ENCODE data around the gene PROM2.
A peak's percentile ranks its signal among the peaks of the same experiment; 100 is the strongest.
"Not testable (repeated sequence)": the region's sequence is repeated elsewhere in the genome, so short reads cannot be mapped to it uniquely, and the experiment has no call there.

Gene PROM2

DNA sequence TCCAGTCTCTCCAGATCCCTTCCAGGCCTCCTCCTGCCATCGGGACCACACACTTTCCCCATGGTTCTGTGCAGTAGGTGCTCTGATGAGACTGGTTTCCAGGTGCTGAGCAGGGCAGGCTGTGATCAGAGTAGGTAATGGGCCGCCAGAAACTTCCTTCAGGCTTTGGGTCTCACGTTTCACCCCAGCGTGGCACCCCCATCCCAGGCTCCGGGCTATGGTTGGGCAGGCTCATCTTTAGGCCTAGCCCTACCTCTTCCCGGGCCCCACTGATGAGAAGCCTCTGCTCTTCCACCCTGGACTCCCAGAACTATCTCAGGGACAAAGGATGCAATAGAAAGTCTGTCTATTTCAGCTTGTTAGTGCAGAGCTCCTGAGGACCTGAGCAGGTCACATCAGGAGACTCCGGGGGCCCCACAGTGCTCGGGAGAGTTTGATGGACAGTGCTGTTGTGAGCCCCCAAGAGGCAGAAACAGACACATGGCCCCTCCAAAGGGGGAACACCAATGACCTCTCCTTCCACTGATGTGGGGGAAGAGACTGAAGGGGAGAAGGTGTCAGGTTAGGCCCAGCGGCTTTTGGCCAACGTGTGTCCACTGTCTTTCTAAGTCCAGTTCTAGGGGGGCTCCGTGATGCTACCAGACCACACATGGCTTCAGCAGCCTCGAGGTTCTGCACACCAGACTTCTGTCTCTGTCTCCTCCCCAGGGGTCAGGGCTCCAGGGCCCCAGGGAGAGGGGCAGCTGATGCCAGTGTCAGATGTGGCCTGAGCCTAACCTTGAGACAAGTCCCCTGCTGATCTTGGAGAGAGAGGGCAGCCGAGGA lies 5.8 kb upstream of the PROM2 start:
- no peak for DNase-seq (ENCODE audit: low spot score)

DNA sequence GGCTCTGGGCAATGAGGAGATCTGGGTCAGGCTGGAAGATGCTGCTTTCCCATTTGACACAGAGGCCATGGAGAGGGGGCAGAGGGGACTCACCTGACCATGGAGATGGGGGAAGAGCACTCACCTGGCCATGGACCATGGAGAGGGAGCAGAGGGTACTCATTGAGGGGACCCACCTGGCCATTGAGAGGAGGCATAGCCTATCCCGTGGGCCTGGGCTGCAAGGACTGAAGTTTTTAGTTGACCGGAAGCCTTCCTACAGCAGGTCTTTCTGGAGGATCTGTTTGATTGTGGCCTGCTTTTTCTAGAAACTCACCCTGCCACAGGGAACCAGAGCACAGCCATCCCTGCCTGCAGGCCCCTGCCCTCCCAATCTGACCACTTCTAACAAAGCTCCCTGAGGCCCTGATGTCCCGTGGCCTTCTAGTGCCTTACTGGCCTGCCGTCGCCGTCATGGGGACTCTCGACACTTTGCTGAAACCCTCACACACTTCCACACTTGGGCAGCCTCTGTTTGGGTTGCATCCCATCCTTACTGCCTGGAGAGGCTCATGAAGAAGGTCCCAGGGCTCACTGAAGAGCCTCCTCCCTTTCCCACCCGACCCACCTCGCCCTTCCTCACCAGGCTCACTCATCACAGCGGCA lies 5.1 kb upstream of the PROM2 start:
- no peak for DNase-seq (ENCODE audit: low spot score)

DNA sequence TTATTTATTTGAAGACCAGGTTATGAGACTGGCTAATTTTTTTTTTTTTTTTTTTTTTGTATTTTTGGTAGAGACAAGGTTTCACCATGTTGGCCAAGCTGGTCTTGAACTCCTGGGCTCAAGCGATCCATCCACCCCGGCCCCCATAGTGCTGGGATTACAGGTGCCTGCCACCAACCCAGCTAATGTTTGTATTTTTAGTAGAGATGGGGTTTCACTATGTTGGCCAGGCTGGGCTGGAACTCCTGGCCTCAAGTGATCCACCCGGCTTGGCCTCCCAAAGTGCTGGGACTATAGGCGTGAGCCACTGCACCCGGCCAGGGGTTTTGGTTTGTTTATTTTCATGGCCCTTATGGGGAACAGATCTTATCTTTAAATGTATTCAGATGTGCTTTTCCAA lies 4.5 kb upstream of the PROM2 start:
- not testable (repeated sequence) for DNase-seq (ENCODE audit: low spot score)

DNA sequence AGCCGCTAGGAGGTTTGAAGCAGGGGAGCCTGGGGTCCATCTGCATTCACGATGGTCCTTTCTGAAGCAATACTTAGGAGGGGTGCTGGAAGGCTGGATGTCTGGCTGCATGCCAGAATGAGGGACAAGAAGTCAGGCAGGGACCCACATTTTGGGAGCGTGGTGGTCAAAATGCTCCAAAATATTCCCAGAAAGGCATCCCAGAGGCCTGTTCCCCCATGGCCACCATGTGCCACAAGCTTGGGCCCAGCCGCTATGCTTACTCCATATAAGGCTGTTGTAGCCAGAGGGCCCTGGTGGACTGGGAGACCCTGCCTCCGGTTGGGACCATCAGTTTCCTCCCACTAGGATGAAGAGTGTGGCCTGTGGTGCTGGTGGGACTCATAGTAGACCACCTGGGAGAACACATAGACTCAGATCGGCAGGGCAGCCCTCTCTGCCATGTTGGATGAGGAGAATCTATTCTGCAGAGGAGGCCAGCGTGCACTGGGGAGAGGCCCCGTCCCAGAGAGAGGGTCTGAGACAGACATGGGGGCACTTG lies 3.6 kb upstream of the PROM2 start:
- no peak for DNase-seq (ENCODE audit: low spot score)

DNA sequence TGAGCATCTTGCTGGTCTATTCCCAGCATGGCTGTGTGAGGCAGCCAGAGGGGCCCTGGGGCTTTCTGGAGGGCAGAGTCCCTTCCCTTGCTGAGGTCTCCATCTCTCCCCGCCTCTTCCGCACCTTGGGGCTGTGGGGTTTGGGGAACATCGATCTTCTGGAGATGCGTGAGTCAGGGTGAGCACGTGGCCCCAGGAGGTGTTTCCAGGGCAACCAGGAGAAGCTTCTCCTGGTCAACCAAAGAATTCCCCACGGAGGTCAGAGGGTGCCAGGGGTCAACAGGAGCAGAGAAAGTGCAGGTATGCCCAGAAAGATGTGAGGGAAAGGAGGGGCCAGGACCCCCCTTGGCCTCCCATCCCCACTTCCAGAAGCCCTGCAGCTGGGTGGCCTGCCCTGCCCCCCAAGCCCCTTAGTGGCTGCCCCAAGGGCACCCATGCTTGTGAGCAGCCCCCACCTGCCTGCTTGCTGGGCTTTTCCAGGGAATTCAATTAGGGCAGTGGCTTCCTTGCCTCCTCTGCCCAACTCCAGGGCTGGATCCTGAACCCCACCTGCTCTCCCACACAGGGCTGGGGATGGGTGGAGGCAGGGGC lies 2.8 kb upstream of the PROM2 start:
- no peak for DNase-seq (ENCODE audit: low spot score)

GRCh38 chr2:95272299-95272751 lies 1.9 kb upstream of the PROM2 start:
- DNase-seq (ENCODE audit: low spot score), result no peak

DNA sequence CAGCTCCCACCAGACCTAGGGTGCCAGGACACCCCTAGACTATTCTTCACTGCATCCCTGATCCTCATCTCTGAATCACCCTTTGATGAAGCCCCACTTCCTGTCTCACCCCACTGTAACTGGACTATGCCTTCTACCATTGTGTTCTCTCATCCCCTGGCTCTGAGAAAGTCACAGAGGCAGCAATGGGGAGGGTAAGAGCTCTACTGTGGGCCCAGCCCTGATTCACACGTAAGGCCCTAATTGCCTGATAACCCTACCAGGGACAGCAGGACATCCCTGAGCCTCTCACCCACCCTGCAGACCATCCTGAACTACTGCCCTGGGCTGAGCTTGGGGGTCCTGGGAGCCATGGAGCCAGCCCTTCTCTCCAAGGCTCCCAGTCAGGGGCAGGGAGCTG lies 1.5 kb upstream of the PROM2 start:
- DNase-seq (ENCODE audit: low spot score), result no peak

DNA sequence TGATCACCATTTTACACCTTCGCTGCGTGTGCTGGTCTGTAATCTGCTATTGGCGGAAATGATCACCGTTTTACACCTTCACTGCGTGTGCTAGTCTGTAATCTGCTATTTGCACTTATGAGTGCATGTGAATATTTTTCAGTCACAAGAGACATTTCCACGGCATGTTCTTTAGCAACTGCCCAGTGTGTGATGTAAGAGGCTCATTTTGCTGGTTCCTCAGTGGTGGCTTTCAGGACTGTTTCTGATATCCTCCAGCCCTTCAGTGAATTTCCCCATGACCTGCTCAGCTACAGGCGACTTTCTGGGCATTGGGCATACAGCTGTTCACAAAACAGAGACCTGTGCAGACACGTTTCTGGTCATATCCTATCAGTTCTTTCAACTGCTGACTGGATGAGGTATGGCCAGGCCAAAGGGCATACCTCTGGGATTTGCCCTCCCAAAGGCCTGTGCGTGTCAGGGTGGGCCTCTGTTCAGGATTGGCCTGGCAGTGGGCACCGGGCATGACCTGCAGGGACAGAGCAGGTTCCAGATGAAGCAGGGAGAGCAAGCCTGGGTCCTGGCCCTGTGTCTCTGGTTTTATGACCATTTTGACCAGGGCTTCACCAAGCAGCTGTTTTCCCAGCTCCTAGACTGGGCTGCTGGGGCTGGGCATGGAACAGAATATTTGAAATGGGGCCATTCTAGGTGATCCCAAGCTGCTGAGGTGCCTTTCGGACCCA lies 521 bp upstream of the PROM2 start:
- no peak for DNase-seq (ENCODE audit: low spot score)

DNA sequence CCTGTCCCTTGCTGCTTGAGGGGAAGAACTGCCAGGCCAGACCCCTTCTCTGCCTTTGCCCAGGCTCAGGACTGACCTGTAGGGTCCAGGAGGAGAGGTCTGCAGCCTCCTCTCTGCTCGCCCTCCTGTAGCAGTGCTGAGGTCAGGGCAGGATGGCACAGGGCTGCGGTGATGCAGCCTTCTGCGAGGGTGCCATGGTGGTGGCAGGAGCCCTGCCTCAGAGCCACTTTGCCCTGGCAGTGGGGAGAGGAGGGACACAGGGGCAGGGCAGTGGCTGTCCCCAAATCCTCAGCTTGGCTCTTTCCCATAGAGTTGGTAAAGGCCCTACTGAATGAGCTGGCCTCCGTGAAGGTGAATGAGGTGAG lies 884 bp downstream of the PROM2 start:
- no peak for DNase-seq (ENCODE audit: low spot score)

GRCh38 chr2:95275601-95276243 lies 1.5 kb downstream of the PROM2 start:
- DNase-seq (ENCODE audit: low spot score), result peak; percentile 73

DNA sequence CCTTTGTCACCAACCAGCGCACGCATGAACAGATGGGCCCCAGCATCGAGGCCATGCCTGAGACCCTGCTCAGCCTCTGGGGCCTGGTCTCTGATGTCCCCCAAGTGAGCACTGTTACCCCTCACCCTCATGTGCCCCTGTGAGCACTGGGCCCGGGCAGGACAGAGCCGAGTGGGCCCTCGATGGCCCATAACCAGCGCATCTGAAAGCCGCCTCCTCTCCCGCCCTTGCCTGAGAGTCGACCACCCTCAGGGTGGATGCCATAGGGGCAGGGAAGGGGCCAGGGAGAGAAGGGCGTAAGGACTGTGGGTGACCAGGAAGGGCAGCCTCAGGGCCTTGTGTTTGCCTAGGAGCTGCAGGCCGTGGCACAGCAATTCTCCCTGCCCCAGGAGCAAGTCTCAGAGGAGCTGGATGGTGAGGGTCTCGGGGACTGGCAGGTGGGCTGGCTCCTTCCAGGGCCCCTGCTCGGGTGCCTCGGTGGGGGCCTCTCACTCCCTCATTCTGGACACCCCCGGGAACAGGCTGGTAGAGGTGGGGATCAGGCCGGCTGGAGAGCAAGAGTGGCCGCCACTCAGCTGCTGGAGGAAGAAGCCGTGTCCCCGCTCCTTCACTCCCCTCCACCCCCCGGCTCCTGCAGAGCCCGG lies 2.1 kb downstream of the PROM2 start:
- DNase-seq (ENCODE audit: low spot score), result no peak

DNA sequence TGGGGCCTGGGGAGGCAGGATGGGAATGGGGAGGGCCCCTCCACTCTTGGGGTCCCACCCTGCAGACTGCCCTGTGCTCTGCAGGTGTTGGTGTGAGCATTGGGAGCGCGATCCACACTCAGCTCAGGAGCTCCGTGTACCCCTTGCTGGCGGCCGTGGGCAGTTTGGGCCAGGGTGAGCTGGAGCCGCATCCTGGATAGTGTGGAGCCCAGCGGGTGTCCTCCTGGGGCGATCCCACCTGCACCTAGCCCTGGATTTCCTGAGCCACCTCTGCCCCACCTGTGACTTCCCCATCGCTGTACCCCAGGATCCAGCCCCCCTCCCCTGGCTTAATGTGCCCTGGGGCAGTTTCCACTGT lies 2.6 kb downstream of the PROM2 start:
- no peak for DNase-seq (ENCODE audit: low spot score)

GRCh38 chr2:95277246-95277906 lies 3.1 kb downstream of the PROM2 start:
- peak; percentile 69 for DNase-seq (ENCODE audit: low spot score)

GRCh38 chr2:95278051-95278471 lies 3.8 kb downstream of the PROM2 start:
- peak; percentile 88 for DNase-seq (ENCODE audit: low spot score)

GRCh38 chr2:95278637-95279225 lies 4.5 kb downstream of the PROM2 start:
- no peak for DNase-seq (ENCODE audit: low spot score)

- DNase-seq (ENCODE audit: low spot score), result no peak
Observed at GRCh38 chr2:95279435-95280035, 5.3 kb downstream of the PROM2 start.

GRCh38 chr2:95281071-95281470 lies 6.8 kb downstream of the PROM2 start:
- DNase-seq (ENCODE audit: low spot score), result no peak

GRCh38 chr2:95281786-95282185 lies 7.5 kb downstream of the PROM2 start:
- no peak for DNase-seq (ENCODE audit: low spot score)

- DNase-seq (ENCODE audit: low spot score), result no peak
Observed at GRCh38 chr2:95282458-95282857, 8.2 kb downstream of the PROM2 start.

DNA sequence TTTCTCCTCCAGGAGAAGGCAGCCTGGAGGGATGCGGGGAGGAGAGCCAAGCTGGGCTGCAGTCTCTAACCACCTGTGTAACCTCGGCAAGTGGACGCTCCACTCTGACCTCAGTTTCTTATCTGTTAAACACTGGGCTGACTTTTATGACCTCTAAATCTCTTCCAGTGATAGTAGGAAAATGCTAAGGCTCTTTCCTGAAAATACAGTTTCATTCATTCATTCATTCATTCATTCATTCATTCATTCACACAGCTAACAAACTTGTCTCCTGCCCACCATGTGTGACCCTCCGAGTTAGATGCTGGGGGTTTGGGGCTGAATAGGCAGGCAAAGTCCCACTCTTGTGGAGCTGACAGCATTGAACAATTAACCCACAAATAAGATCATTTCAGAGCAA lies 9.3 kb downstream of the PROM2 start:
- DNase-seq (ENCODE audit: low spot score), result no peak
